DND-41 (cell line): ENCODE data around the gene HOXA13.

Source experiments
- CTCF ChIP-seq: IDR thresholded peaks from 2 replicates; pipeline ENCODE4 v1.5.1; 2012; ENCODE audit warnings: borderline replicate concordance, low read length, moderate library complexity, mild to moderate bottlenecking; ENCODE audit not compliant: poor library complexity, severe bottlenecking; ENCODE audit errors: extremely low read depth
- EZH2 ChIP-seq: IDR thresholded peaks from 3 replicates; pipeline ENCODE4 v1.6.1; 2012; ENCODE audit warnings: borderline replicate concordance, low read depth, mild to moderate bottlenecking, moderate library complexity, low read length, inconsistent platforms; ENCODE audit not compliant: severe bottlenecking

DNA sequence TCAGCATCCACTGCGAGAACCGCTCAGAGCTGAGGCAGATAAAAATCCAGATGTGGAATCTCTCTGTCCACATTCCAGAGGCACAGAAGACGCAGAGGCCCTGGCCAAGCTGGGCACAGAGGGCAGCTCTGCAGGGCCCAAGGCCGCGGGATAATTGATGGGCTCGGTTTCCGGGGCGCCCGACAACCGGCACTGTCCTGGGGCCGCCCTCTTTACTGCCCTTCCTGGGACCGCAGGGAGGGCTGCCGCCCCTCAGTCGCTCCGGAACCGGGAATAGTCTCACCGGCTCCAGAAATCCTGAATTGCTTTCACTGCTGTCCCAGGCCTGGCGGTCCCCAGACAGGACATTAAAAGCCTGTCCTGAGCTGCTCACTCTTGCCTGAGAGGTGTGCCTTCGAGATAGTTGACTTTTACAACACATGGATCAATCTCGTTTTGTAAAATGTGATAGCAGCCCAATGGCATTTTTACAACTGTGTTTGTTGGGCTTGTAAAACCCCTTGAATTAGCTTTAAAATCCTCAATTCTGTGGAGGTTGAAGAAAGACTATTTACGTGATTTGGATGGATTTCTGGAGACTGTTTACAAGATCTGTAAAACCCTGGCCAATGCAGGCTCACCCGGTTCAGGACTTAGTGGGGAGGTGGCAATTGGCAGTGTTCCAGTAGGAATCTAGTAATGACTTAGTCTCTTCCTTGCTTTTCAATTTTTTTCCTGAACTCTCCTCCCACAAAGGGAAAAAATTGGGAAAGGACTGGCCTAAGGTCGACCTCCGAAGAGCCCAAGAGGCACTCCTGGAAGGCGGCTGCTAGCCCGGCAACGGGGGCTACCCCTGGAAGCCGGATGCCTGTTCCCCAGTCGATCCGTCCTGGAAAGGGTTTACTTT lies 50.9 kb downstream of the HOXA13 start:
- TF ChIP-seq CTCF (no peak), EZH2 (no peak)
